ENCODE data around the gene GALNT7.

The GALNT7 gene

GRCh38 chr4:173365359-173365996, 196.9 kb downstream of the GALNT7 start:
- no peak for FAIRE-seq

DNA sequence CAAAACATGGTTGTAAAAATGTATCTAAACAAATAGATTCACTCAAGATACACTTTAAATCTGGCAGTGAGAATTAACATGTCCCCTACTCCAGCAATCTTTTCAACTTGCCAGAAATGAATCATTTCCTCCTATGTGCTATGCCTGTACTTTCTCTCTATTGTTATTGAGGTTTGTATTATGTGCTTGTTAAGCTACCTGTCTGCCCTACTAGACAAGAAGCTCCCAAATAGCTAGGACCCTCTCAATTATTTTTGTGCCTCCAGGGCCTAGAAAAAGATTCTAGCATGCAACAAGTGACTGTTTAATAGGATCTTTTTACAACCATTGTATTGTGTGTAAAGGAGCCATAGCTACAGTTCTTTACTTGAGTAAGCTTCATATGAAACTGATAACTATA, 198.7 kb downstream of the GALNT7 start:
- FAIRE-seq = no peak

GRCh38 chr4:173367946-173368345, 199.3 kb downstream of the GALNT7 start:
- no peak for FAIRE-seq

GRCh38 chr4:173370130-173370476, 201.5 kb downstream of the GALNT7 start:
- FAIRE-seq = no peak

- peak; percentile 96 for FAIRE-seq
Observed at GRCh38 chr4:173370477-173371291, 202.1 kb downstream of the GALNT7 start, which contains the start of gene SAP30. Gene SAP30 (plus strand): TSS chr4:173370954. CDS start chr4:173371183, 229 bp downstream.

DNA sequence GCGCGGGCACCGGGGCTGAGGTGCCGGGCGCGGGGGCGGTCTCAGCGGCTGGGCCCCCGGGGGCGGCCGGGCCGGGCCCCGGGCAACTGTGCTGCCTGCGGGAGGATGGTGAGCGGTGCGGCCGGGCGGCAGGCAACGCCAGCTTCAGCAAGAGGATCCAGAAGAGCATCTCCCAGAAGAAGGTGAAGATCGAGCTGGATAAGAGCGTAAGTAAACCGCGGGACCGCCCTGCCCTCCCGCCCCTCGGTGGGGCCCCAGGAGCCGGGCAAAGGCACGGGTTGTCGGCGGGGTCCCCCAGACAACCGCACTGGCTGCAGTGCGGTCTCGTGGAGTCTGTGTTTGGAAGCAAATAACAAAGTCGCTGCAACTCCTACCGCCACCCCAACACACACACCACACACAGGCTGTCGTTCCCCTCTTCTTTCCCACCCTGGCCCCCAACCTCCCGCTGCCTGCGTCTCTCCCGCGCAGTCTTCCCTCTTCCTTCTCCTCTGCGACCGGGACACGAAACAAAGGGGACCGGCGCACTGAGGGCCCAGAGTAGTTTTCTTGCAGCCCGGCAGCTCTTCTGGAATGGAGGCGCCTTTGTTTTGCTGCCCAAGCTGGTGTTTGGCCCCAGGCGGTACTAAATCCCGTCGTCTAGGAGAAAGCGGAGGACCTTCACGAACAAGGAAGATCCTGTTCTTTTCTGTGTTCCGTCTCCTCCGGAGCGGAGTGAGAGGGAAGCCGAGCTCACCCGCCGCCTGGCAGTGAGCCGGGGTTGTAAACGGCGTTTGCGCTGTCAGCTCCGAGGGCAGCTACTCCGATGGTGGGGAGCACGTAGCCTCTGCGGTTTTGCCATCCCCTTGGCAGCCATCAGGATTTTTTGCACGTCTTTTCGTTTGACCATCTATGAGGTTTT, 202.9 kb downstream of the GALNT7 start:
- FAIRE-seq = no peak

Measured in G401.6 (cell line).